ENCODE data around the gene ASIC2.
"Not testable (repeated sequence)": the region's sequence is repeated elsewhere in the genome, so short reads cannot be mapped to it uniquely, and the experiment has no call there.

Gene ASIC2

DNA sequence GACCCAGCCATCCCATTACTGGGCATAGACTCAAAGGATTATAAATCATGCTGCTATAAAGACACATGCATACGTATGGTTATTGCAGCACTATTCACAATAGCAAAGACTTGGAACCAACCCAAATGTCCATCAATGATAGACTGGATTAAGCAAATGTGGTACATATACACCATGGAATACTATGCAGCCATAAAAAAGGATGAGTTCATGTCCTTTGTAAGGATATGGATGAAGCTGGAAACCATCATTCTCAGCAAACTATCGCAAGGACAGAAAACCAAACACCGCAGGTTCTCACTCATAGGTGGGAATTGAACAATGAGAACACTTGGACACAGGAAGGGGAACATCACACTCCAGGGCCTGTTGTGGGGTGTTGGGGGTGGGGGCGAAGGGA is 323.9 kb downstream of the ASIC2 start:
- not testable (repeated sequence) for H3K4me1 ChIP-seq (ENCODE audit: control insufficient read depth in 2 of 2, insufficient read depth in 1 of 2, low read depth in 1 of 2, low read length in 2 of 2); H2BK12ac ChIP-seq (ENCODE audit: low read length); H3K9me3 ChIP-seq (replicated peaks in 1 of 2; ENCODE audit: control insufficient read depth in 2 of 2, insufficient read depth in 1 of 2, low read depth in 1 of 2, low read length in 2 of 2); H3K79me1 ChIP-seq (ENCODE audit: low read depth, low read length); H3K36me3 ChIP-seq (replicated peaks in 1 of 2; ENCODE audit: control insufficient read depth in 2 of 2, insufficient read depth in 2 of 2, low read length in 2 of 2); H4K91ac ChIP-seq (ENCODE audit: low read depth, low read length, poor library complexity); H3K27ac ChIP-seq (replicated peaks; ENCODE audit: low read length); H2BK120ac ChIP-seq (ENCODE audit: low read depth, low read length); H3K4ac ChIP-seq (ENCODE audit: low read length); H4K8ac ChIP-seq (ENCODE audit: low read depth, low read length); H2AFZ ChIP-seq (ENCODE audit: low read length); H2AK5ac ChIP-seq (ENCODE audit: low read depth, low read length); H3K23ac ChIP-seq (ENCODE audit: low read depth, low read length, poor library complexity); H2BK15ac ChIP-seq (ENCODE audit: low read length); H3K18ac ChIP-seq (ENCODE audit: low read length); H3K4me3 ChIP-seq (ENCODE audit: low read length in 2 of 2); H3K4me2 ChIP-seq (ENCODE audit: insufficient read depth, low read length, poor library complexity, severe bottlenecking); H2BK5ac ChIP-seq (ENCODE audit: low read length); DNase-seq (ENCODE audit: low spot score); H3K14ac ChIP-seq (ENCODE audit: low read length); H3K27me3 ChIP-seq (ENCODE audit: control insufficient read depth in 3 of 3, insufficient read depth in 3 of 3, low read depth in 1 of 3, low read length in 3 of 3); H3K9ac ChIP-seq (ENCODE audit: low read depth, low read length, poor library complexity)
- no CpG with 5 or more reads among the region's 4 CpGs for WGBS, 2 donors (ENCODE audit: extremely low coverage in 2 of 2, insufficient read length in 2 of 2, insufficient replicate concordance in 1 of 2)

DNA sequence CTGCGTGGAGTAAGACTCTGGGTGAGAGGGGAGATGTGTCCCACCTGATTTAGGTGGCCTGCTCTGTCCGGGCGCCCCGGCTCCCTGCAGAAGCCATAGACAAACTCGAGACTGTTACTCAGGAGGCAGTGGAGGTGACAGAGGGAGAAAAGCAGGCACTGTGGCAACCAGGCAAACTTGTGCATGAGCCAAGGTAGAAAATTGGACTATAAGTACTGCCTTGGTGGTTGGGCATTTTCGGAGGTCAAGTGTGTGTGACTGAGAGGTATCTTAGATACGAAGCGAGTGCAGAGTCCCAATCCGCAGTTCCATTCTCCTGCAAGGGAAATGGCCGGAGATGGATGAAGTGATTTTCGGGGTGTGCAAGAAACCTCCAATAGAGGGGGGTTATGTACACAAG is 328.6 kb downstream of the ASIC2 start:
- Histone ChIP-seq H3K27me3 (ENCODE audit: control insufficient read depth in 3 of 3, insufficient read depth in 3 of 3, low read depth in 1 of 3, low read length in 3 of 3) (peaks cover 0 to 4% (median 0%) of the 10 kb centered on the region in 3 experiments), H2AFZ (ENCODE audit: low read length) (no peak overlapping the region), H3K4ac (ENCODE audit: low read length) (no peak overlapping the region), H2BK120ac (ENCODE audit: low read depth, low read length) (no peak overlapping the region), H3K18ac (ENCODE audit: low read length) (no peak overlapping the region), H2BK15ac (ENCODE audit: low read length) (no peak overlapping the region), H3K4me1 (ENCODE audit: control insufficient read depth in 2 of 2, insufficient read depth in 1 of 2, low read depth in 1 of 2, low read length in 2 of 2) (no peaks in the 10 kb centered on the region), H2AK5ac (ENCODE audit: low read depth, low read length) (no peak overlapping the region), H4K91ac (ENCODE audit: low read depth, low read length, poor library complexity) (no peak overlapping the region), H3K23ac (ENCODE audit: low read depth, low read length, poor library complexity) (no peak overlapping the region), H4K8ac (ENCODE audit: low read depth, low read length) (peak overlapping the region; percentile 29), H3K4me2 (ENCODE audit: insufficient read depth, low read length, poor library complexity, severe bottlenecking) (no peak overlapping the region), H3K14ac (ENCODE audit: low read length) (no peak overlapping the region), H3K9me3 (replicated peaks in 1 of 2; ENCODE audit: control insufficient read depth in 2 of 2, insufficient read depth in 1 of 2, low read depth in 1 of 2, low read length in 2 of 2) (no peaks in the 10 kb centered on the region), H3K27ac (replicated peaks; ENCODE audit: low read length) (no peak overlapping the region), H2BK12ac (ENCODE audit: low read length) (no peak overlapping the region), H3K4me3 (ENCODE audit: low read length in 2 of 2) (no peak overlapping the region), H3K79me1 (ENCODE audit: low read depth, low read length) (no peaks in the 10 kb centered on the region), H3K9ac (ENCODE audit: low read depth, low read length, poor library complexity) (no peak overlapping the region), H2BK5ac (ENCODE audit: low read length) (no peak overlapping the region), H3K36me3 (replicated peaks in 1 of 2; ENCODE audit: control insufficient read depth in 2 of 2, insufficient read depth in 2 of 2, low read length in 2 of 2) (no peaks in the 10 kb centered on the region)
- WGBS, 2 donors (ENCODE audit: extremely low coverage in 2 of 2, insufficient read length in 2 of 2, insufficient replicate concordance in 1 of 2) = no CpG with 5 or more reads among the region's 11 CpGs
- DNase-seq (ENCODE audit: low spot score) = no peak

Measured in neuronal stem cell (in vitro differentiated cells).